ENCODE measurements around the gene NR1D1. TPM values are rescaled to one million over a fixed set of nuclear protein-coding genes. Genes with fewer than 3 reads are reported as not detected.

The NR1D1 gene
- total RNA-seq, 1 experiment from 2014 or later = 63.7 TPM

- TF ChIP-seq CEBPB (IDR thresholded peaks at IDR 0.05; ENCODE audit: low read depth) = no peak
Measured at GRCh38 chr17:40089077-40089895, 11.1 kb downstream of the NR1D1 start (continued).

- no TSS peak for BruUV-seq (replicated peaks)
- Histone ChIP-seq H3K4me2 (ENCODE audit: low read length) (no peak overlapping the region), H3K36me3 (ENCODE audit: control insufficient read depth in 1 of 2, insufficient read depth in 2 of 2, low read length in 2 of 2) (peaks cover 14 to 20% of the 10 kb centered on the region in 2 experiments; a peak in 3 of 4 replicates), H3K4me3 (replicated peaks in 1 of 2; ENCODE audit: low read depth in 1 of 2, low read length in 2 of 2) (no peak overlapping the region), H3K9me2 (ENCODE audit: insufficient read depth) (no peaks in the 10 kb centered on the region), H2AFZ (ENCODE audit: low read depth, low read length, poor library complexity, severe bottlenecking) (no peak overlapping the region), H3K4me1 (ENCODE audit: control insufficient read depth in 1 of 2, insufficient read depth in 2 of 2, low read length in 2 of 2) (peaks cover 0 to 13% of the 10 kb centered on the region in 2 experiments; a peak in 2 of 4 replicates), H3K27ac (ENCODE audit: low read depth, low read length) (no peak overlapping the region), H3K9ac (ENCODE audit: low read length) (no peak overlapping the region), H4K20me1 (ENCODE audit: insufficient read depth) (no peaks in the 10 kb centered on the region), H3K27me3 (ENCODE audit: insufficient read depth, low read length) (no peaks in the 10 kb centered on the region), H3K79me2 (ENCODE audit: insufficient read depth, low read length) (no peaks in the 10 kb centered on the region), H3K9me3 (ENCODE audit: control insufficient read depth in 1 of 2, insufficient read depth in 1 of 2, low read depth in 1 of 2, low read length in 2 of 2) (no peaks in the 10 kb centered on the region)
- TF ChIP-seq ZBTB33 (IDR thresholded peaks at IDR 0.05; ENCODE audit: extremely low read depth, insufficient replicate concordance, low read length) (no peak), YY1 (IDR thresholded peaks at IDR 0.05; ENCODE audit: extremely low read depth, insufficient replicate concordance, low read depth, low read length) (peak; percentile 15)
- CTCF ChIA-PET = interaction anchor here (2.1 kb wide), 1 partner anchor 13 kb away, joined by 5 read pairs; no protein-coding TSS in a partner anchor
- intact Hi-C loops (cut with micrococcal nuclease) = loop anchor here (2.0 to 5.0 kb wide), 2 partner anchors 49 to 61 kb away; no protein-coding TSS in a partner anchor
- POLR2A ChIA-PET = interaction anchor here (2.5 kb wide), 1 partner anchor 12 kb away, joined by 7 read pairs; the partner anchor contains the start of gene NR1D1
- no peak for ATAC-seq
- RAD21 ChIA-PET (ENCODE audit: low non-redundant PET in 1 of 2, low total read pairs in 2 of 2, uncharacterized antibody in 2 of 2, unreplicated experiment in 2 of 2) = no interaction called here
- DNase-seq (ENCODE audit: low read depth, low spot score) = no peak
Measured at GRCh38 chr17:40087903-40088718, 12.3 kb downstream of the NR1D1 start.
